H1 (cell line): Measurements from ENCODE around the gene GPER1. TPM values are rescaled to one million over a fixed set of nuclear protein-coding genes. Genes with fewer than 3 reads are reported as not detected.

ENCODE experiments used
- BACH1 ChIP-seq: IDR thresholded peaks from 2 replicates; pipeline ENCODE4 v1.6.1; 2012; ENCODE audit warnings: low read length, improper control_type of control experiment
- CBX8 ChIP-seq: fragments of 300-800, 300-1000 bp; sonication (generic); IDR thresholded peaks from 2 replicates; pipeline ENCODE4 v1.7.1; 2016; ENCODE audit warnings: low read depth, low read length, borderline replicate concordance
- CHD7 ChIP-seq: fragments of 300-600 bp; sonication (generic); IDR thresholded peaks from 2 replicates; pipeline ENCODE4 v1.7.1; 2012; ENCODE audit warnings: low read length, moderate library complexity, mild to moderate bottlenecking, inconsistent platforms; ENCODE audit not compliant: insufficient replicate concordance
- CREB1 ChIP-seq: IDR thresholded peaks from 2 replicates; pipeline ENCODE4 v1.6.1; 2012; ENCODE audit warnings: inconsistent platforms
- CTBP2 ChIP-seq: IDR thresholded peaks from 2 replicates; pipeline ENCODE4 v1.7.0; 2011; ENCODE audit warnings: borderline replicate concordance, mild to moderate bottlenecking, moderate library complexity, mixed read lengths, low read length; ENCODE audit not compliant: insufficient read depth, insufficient read length
- HDAC2 ChIP-seq, 2 experiments: fragments of 300-600 bp in 1 of 2; sonication (generic) in 1 of 2; IDR thresholded peaks; 2 replicates each; pipeline ENCODE4 v1.6.1; 2011 to 2012; ENCODE audit warnings: low read depth in 2 of 2, low read length in 2 of 2, mild to moderate bottlenecking in 2 of 2, moderate library complexity in 2 of 2, borderline replicate concordance in 1 of 2, inconsistent platforms in 1 of 2
- NANOG ChIP-seq: IDR thresholded peaks from 2 replicates; pipeline ENCODE4 v1.6.1; 2011; ENCODE audit warnings: low read length, low read depth, mild to moderate bottlenecking, inconsistent platforms; ENCODE audit not compliant: insufficient read depth, poor library complexity, severe bottlenecking
- polyA plus RNA-seq, 7 experiments: library from polyadenylated mRNA; depleted of rRNA in 3 of 7; stranded (reverse) in 5 of 7; unstranded in 2 of 7; fragments of >200 nt in 5 of 7; fragments of 200-250 nt in 2 of 7; gene quantifications; 1 replicate in 5 of 7; 2 replicates in 1 of 7; 4 replicates in 1 of 7; pipeline versions ENCODE4 v1.2.1 to v1.2.3, GENCODE V29; 2011 to 2013; ENCODE audit warnings: missing spikeins in 2 of 7, mixed read lengths in 2 of 7
- total RNA-seq: library from RNA; stranded (reverse); fragmentation: NEBNext Ultra II Directional; extraction: Animal tissue kit (Norgen Biotek cat#: 25700); gene quantifications from 2 replicates; pipeline ENCODE4 v1.2.1, GENCODE V29; 2021

The GPER1 gene
- total and polyA plus RNA-seq, 2 of the 8 experiments (the other 6 are each of a cell fraction or from before 2014, with no cell fraction given) = 0.24 to 0.47 TPM

GRCh38 chr7:1068013-1068412 is 19.9 kb upstream of the GPER1 start (continued):
- TF ChIP-seq CHD7 (no peak), CBX8 (no peak), CTBP2 (no peak), HDAC2 (IDR thresholded peaks at IDR 0.05; ENCODE audit: borderline replicate concordance in 1 of 2, low read depth in 2 of 2, low read length in 2 of 2) (no peak), NANOG (no peak), CREB1 (no peak), BACH1 (no peak)
